Measurements from ENCODE around the gene HDAC10. TPM values are rescaled to one million over a fixed set of nuclear protein-coding genes. Genes with fewer than 3 reads are reported as not detected.

HDAC10 gene
- total RNA-seq, 1 donor from 2014 or later: 88.2 TPM

DNA sequence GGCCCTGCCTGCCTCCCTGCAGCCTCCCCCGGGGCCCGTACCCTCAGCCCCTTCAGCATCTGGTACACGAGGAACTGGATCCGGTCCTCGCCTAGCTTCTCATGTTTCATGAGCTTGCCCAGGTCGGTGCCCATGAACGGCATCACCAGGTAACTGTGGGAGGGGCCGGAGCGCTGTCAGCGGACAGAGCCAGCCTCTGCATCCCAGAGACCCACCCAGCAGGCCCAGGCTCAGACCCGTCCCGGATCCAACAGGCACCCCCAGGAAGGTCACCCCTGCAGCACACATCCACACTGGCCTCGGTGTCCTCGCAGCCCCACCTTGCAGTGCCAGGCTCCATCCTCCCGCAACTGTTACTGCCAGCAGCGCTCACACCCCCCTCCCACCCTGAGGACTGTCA, 6.0 kb upstream of the HDAC10 start:
- intact Hi-C loops (cut with micrococcal nuclease): no loop called here

DNA sequence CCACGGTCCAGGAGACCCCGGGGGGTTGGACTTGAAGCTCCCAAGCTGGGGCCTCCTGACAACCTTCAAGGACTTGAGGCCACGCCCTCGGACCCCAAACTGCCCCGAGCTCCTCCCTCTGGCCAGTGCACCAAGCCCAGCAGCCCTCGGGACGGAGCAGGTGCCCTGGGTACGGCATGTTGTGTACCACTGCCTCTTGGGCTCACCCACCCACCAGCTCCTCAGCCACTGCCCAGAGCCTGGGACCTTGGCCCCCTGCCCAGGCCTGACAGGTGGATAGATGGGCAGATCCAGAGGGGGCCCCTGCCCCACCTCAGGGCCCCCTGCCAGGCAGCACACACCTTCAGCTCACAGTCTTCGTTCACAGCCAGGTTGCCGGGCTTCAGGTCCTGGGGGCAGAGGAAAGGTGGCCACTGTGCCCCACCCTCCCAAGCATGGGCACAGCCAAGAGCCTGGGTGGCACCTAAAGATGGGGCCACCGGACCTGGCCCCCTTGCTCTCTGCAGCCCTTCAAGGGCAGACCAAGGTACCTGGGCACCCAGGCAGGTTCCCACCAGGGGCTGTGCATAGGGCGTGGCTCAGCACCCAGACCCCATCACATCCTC, 5.3 kb upstream of the HDAC10 start:
- intact Hi-C loops (cut with micrococcal nuclease): no loop called here

DNA sequence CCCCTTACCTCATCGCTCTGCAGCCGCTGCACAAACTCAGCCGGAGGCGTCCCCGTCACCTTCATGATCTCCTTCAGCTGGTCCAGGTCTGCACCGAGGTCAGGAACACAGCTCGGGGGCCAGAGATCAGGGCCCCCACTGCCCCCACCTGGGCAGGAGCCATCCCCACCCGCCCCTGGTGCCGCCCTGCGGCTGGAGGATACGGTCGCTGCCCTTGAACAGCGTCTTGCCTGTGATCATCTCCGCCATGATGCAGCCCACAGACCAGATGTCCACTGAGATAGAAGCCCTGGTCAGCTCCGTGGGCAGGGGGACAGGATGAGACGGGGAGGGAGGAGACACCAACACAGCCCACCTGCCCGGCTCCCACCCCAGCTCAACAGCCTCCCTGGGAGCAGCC, 4.5 kb upstream of the HDAC10 start:
- intact Hi-C loops (cut with micrococcal nuclease): no loop called here

DNA sequence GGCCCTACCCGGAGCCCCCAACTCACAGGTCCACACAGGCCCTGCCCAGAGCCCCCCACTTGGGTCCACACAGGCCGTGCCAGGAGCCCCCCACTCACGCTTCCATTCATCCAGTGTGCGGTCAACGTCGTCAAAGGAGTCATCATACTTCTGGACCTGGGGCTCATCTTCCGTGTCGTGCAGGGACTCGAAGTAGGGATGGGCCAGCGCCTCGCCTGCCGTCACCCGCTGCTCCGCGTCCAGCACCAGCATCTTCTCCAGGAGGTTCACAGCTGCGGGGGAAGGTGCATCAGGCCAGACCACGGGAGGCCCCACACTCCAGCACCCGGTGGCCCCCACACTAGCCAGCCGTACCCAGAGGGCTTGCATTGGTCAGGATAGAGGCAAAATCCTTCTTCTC, 4.0 kb upstream of the HDAC10 start:
- intact Hi-C loops (cut with micrococcal nuclease): no loop called here

DNA sequence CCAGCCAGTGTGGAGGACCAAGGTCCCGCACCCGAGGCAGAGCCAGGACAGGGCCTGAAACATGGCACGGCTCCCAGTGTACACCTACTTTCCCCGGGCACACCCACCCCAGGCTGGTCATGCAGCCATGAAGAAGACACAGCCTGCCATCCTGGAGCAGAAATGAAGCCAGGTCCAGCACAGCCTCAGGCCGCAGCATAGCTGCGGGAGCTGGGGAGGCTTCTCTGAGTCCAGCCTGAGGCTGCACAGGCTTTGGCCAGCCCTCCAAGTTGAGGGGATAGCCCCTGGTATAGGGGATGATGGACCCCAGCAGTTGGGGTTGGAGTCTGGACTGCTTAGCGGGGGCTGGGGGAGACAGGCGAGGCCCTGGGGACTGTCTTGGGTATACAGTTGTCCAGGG, 2.9 kb upstream of the HDAC10 start:
- intact Hi-C loops (cut with micrococcal nuclease): loop anchor here (5.0 kb wide), 1 partner anchor 73 kb away; the partner anchor contains the start of gene DENND6B

DNA sequence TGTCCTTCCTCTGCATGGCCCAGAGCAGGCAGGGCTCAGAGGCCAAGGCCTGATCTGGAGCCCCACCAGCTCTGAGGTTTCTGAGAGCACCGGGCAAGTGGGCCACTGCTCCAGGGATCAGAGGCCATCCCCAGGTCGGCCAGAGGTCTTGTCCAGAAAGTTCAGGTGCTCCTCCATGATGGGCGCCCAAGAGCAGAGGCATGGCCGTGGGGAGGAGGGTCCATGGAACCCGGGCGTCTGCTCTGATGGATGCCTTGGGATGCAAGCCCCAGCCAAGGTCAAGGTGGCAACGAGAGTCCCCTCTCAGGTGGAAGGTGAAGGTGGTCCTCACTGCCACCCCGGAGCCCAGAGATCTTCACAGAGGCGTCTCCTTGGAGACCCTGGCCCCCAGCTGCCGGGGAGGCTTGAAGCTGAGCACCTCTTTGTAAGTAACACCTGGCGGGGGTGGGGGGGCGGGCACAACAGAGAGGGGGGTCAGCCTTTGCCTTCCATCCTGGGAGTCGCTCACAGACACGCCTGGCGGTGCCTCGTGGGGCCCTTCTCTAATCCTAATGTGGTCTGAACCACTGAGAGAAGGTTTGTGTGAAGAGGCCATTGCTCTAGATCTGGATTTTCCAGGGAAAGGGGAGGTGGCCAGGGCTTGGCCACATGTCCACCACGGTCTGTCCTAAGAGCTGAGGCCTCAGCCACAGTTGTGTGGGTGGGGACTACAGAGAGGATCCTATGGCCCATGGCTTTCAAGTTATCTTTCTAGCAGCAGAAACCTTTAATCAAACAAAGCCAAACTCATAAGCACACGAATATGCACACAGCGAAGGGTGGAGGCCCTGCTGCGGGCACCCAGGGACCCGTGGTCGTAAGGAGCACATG, 2.2 kb upstream of the HDAC10 start:
- intact Hi-C loops (cut with micrococcal nuclease): loop anchor here (5.0 kb wide), 1 partner anchor 74 kb away; the partner anchor contains the start of gene DENND6B

DNA sequence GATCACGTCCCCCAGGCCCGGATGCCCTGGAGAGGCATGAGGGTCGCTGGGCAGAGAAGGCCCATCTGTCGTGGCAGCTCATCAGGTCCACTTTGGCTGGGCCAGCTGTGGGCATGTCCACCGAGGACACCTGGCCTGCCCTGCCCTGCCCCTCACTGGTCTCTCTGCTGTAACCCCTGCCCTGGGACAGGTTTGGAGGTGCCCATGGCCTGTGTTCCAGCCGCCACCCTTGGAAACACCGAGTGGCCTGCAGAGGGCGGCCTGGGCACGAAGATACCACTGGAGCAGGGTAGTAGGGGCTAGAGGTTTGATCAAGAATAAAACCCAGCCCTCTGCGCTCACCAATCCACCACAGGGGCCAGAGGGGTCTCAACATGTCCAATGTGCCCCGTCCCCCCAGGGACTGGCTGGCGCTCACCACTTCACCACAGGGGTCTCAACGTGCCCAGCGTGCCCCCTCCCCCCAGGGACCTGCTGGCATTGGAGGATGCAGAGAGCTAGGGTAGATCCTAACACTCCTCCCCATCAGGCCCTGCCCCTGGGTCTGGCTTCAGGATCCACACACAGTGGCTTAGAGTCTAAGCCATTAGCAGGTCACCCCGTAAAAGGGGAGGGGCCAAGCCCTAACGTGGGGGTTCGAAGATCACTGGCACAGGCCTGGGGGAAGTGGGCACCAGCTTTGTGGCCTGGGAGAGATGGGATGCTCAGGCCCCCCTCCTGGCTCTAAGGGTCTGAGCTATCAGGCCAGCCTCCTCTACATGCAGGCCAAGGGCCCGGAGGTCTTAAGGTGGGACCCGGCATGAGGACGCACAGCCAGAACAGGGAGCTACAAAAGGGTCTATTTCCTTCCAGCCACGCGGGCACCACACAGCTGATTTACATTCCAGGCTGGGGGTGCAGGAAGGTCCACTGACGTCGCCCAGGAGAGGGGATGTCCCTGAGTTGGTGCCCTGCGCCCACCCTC, 1.3 kb upstream of the HDAC10 start:
- intact Hi-C loops (cut with micrococcal nuclease): loop anchor here (5.0 kb wide), 1 partner anchor 75 kb away; the partner anchor contains the start of gene DENND6B

DNA sequence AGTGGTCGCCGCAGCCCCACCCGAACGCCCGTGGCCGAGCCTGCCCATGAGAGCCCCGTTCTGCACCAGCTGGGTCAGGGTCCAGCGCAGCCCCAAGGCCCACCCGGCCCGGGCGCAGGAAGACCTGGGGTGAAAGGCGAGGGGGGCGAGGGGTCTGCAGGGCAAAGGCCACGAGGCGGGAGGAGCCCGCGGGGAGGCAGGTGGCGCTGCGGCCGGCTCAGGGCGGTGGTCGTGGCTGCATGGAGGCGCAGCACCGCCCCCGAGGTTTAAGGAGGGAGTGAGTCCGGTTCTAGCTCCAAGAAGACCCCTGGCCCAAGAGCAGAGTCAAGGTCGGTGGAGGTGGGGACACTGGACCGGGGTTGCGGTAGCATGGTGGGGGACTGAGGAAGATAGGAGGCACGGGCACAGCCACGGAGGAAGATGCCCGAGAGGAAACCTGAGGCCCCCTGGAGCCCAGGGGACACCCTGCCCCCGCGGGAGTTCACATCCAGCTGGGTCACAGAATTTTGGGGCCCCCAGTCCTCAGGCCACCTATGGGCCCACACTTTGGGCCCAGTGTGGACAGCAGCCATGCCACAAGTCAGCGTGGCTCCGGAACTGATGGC, 514 bp upstream of the HDAC10 start:
- intact Hi-C loops (cut with micrococcal nuclease): loop anchor here (1.0 to 5.0 kb wide), 3 partner anchors 19 to 91 kb away; partner anchors contain the start of genes DENND6B and MAPK11

DNA sequence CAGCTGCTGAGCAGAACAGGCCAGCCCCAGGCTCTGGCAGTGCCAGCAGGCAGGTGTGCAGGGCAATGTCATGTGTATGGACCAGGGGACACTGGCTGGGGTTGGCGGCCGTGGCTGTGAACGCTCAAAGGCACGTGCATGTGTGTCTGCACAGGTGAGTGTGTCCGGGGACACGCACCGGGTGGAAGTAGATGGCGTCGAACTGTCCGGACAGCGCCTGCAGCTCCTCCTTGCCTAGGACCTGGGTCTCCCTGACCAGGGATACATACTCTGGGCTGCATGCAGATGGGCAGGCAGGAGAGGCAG, 863 bp downstream of the HDAC10 start:
- intact Hi-C loops (cut with micrococcal nuclease): loop anchor here (2.0 to 5.0 kb wide), 2 partner anchors 21 to 77 kb away; partner anchors contain the start of genes DENND6B and MAPK11

DNA sequence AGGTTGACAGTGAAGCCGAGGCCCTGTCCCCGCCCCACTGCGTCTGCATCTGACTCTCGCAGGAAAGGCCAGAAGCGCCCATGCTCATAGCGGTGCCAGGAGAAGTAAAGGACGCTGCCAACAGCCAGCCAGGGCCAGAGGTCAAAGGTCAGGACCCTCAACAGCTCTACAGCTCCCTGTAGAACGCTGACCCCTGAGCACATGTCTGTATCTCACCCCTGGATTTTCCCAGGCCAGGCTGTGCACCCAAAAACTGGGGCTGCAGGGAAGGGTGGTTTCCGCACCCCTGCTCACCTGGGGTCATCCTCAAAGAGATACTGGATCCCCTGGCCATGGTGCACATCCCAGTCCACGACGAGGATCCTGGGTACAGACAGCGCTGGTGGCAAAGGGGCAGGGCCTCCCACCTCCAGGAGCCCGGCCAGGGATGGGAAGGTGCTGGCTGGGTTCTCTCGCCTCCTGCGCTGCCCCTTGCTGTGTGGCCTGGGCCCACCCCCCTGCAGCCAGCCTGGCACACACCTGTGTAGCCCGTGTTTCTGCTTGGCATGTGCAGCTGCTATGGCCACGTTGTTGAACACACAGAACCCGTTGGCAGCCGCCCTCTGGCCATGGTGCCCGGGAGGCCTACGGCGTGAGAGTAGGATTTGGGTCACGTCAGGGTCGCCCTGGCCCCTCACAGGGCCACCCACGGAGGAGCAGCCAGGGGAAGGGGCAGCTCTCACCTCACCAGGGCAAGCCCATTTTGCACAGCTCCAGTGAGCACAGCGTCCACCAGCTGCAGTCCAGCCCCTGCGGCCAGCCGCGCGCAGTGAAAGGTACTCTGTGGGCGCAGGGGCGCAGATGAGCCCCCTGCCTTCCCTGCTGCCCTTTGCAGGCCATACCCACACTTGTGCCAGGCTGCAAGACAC, 1.5 kb downstream of the HDAC10 start:
- intact Hi-C loops (cut with micrococcal nuclease): loop anchor here (2.0 to 5.0 kb wide), 2 partner anchors 21 to 78 kb away; partner anchors contain the start of genes DENND6B and MAPK11

DNA sequence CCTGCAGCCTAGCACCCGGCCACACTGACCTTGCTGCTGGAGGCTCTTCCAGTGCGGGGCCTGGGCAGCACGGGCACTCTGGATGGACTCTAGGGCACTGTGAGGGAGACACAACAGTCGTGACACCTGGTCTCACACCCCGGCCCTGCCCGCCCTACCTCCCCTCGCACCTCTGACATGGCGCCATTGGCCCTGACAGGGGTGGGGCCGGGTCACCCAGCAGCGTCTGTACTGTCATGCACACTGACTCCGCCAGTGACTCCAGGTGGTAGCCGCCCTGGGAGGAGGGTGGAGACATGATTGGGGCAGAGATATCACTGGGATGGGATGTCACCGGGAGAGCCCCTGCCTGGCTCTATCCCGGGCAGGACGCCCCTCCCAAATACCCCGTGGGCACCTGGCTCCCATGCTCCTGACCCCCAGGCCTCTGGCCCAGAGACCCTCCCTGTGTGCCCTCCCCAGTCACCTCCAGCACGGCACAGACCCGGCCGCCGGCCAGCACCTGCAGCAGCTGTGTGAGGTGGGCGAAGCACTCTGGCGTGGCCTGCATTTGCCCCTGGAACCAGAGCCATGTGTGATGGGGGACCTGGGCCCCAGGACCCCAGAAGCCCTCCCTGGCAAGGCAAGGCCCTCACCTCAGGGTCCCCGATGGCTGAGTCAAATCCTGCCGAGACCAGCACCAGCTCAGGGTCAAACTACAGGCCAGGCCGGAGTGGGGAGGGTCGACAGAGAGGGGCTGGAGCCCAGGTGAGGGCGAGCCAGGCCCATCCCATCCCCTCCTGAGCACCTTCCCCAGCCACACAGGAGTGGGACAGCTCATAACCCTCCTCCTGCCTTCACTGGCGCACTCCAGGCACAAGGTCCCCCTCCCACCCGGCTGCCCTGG, 2.6 kb downstream of the HDAC10 start:
- intact Hi-C loops (cut with micrococcal nuclease): no loop called here

DNA sequence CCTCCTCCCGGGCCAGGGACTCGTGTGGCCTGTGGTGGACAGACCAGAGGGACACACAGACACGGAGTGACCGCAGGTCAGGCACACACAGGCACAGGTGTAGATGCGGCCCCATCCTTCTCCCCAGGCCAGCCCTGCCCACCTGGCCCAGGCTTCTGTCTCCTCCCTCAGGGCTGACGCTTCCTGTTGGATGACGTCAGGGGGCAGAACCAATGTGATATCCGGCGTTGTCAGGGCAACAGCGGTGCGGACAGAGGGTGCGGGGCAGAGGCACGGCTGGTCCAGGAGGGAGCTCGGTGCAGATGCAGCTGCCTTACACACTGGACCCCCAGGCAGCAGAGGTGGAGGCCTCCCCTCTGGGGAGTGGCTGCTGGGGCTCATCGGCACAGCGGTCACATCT, 3.3 kb downstream of the HDAC10 start:
- intact Hi-C loops (cut with micrococcal nuclease): no loop called here

DNA sequence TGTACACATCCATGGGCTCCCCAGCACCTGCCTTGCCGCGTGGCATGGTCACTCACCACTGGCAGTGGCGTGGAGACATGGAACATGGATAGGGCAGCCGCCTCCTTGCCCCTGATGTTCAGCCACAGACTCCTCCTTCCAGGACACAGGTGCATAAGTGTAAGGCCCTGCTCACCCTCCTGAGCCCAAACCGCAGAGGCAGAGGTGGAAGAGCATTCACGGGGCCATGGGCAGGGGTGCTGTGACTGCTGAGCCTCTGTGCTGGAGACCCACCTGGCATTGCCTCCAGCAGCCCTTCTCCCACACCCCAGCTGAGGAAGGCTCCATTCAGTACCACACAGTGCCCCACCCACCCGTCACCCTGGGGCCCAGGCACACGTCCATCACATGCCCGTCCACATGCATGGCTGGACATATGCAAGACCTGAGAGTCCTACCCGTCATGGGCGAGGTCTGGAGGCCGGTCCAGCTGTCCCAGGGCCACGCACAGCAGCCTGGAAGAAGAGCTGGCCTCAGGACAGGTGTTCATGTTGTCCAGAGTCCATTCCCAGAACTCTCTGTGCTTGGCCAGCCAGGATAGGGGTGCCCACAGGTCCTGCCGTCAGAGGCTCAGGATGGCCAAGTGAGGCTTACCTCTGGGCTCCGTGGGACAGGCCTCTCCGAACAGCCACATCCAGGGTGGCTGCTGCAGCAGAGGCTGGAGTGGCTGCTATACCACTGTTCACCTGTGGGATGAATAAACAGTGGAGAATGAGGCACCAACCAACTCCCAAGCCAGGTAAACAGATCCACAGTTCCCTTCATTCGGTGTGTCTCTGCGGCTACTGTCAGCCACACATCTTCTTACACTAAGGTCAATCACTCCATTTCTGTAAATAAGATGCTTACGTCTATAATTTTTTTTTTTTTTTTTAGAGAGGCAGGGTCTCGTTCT, 4.6 kb downstream of the HDAC10 start:
- intact Hi-C loops (cut with micrococcal nuclease): no loop called here

DNA sequence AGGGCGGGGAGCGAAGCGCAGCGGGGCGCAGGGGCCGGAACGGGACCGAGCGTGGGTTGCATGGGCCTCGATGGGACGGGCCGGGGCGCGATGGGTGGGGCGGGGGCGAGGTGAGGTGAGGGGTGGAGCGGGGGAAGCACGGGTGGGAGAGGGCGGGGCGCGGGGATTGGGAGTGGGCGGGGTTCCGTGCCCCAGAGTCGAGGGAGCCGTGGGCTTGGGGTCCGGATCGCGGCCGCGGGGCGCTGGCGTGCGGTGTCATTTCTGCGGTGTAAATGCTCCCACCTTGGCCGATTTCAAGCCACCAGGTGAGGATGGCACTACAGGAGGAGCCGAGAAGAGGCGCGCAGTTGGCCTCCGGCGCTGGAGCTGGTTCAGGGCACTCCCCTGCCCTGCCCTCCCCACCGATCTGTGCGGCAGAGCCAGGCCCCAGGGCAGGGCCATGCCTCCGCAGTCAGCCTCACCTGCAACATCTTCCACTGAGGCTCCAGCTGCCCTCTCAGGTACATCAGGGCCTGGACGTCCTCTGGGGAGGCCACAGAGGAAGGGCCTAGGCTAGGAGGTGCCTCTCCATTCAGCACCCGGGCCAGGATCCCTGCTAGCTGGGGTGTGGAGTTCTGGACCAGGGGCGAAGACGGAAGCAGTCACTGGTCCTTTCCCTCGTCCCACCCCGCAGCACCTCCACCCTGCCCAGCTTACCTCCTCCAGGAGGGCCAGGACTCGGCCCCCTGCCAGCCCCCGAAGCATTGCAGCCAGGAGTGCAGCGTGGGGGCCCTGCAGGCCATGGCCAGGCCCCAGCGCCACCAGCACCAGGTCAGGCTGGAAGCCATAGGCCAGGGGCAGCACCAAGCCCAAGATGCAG, 5.6 kb downstream of the HDAC10 start:
- intact Hi-C loops (cut with micrococcal nuclease): loop anchor here (2.0 kb wide), 1 partner anchor 97 kb away; the partner anchor contains the start of gene PPP6R2

DNA sequence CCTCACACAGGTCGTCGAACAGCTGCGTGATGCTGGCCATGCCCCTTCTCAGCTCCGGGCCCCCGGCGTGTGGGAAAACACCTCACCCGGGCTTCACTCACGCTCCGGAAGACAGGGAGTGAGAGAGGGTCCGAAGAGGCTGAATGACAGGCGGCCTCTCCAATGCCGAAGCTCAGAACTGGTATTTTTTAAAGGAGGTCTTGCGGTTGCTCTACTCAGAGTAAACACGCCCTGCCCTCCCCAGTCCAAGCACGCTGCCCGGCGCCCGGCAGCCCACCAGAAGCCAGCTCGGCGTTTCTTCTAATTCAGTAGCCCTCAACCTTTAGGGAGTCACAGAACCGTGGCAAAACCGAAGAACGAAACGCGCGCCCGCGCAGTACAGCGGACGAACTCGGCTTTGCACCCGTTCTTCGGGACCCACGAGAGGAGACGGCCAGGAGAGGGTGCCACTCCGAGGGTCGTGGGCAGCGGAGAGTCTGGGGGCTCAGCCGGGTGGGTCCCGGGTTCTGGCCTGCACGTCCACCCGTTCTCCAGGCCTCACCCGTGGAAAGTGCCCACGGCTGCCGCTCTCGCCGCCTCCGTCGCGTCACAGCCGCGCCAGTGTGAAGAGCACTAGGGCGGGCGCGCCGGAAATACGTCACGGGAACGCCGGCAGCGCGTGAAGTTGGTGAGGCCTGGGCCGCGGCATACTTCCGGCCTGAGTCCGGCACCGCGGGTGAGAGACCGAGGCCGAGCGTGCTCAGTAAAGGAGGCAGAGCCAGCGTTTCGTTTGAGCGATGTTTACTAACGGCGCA, 6.4 kb downstream of the HDAC10 start, which contains the start of gene TUBGCP6:
TSS of gene TUBGCP6 (minus strand) at position 604 of the 794 bp plus-strand sequence. CDS start at position 40, 564 bp downstream.
- intact Hi-C loops (cut with micrococcal nuclease): loop anchor here (2.0 to 5.0 kb wide), 2 partner anchors 57 to 98 kb away; partner anchors contain the start of genes PPP6R2 and TRABD

All from T-helper 2 cell treated with Interferon-gamma antibody and Interleukin-4, amounts not matched to agents 100 ng/mL and 5 ng/mL, for 36 hours (primary cell).